SK-N-MC (cell line): Measurements from ENCODE around the gene PEPD.

Experiments used
- DNase-seq: peaks from one replicate; pipeline ENCODE4 v3.0.0-alpha.2; 2011; ENCODE audit warnings: low read depth, low spot score
- H3K27ac ChIP-seq: fragments of 200-600 bp; sonication (generic); 2 replicates; pipeline ENCODE4 v1.5.1; 2016; ENCODE audit warnings: mixed run types
- H3K36me3 ChIP-seq: fragments of 200-600 bp; sonication (generic); 2 replicates; pipeline ENCODE4 v1.6.1; 2017; ENCODE audit warnings: antibody characterized with exemption, low read length, mixed read lengths; ENCODE audit not compliant: insufficient read depth
- H3K4me3 ChIP-seq: fragments of 200-600 bp; sonication (generic); 2 replicates; pipeline ENCODE4 v1.5.1; 2016
- H3K9ac ChIP-seq: fragments of 200-600 bp; sonication (generic); 2 replicates; pipeline ENCODE4 v1.8.0; 2017; ENCODE audit warnings: mixed run types, mixed read lengths; ENCODE audit not compliant: insufficient read length
- H3K9me3 ChIP-seq: fragments of 200-600 bp; sonication (generic); 2 replicates; pipeline ENCODE4 v1.6.1; 2017; ENCODE audit warnings: low read depth, mild to moderate bottlenecking, antibody characterized with exemption, low read length, moderate library complexity, mixed read lengths
- EZH2 ChIP-seq: fragments of 200-600 bp; sonication (generic); IDR thresholded peaks from one replicate; pipeline ENCODE4 v1.6.1; 2017; ENCODE audit warnings: antibody characterized with exemption
- FOXP2 ChIP-seq: optimal IDR thresholded peaks from 2 replicates; pipeline ENCODE3; 2011; ENCODE audit warnings: mild to moderate bottlenecking, moderate library complexity; ENCODE audit not compliant: insufficient read depth; ENCODE audit errors: extremely low read length, control extremely low read depth
- POLR2AphosphoS5 ChIP-seq: IDR thresholded peaks from 2 replicates; pipeline ENCODE4 v1.6.1; 2012; ENCODE audit warnings: mild to moderate bottlenecking, low read depth, low read length, borderline replicate concordance

The PEPD gene

DNA sequence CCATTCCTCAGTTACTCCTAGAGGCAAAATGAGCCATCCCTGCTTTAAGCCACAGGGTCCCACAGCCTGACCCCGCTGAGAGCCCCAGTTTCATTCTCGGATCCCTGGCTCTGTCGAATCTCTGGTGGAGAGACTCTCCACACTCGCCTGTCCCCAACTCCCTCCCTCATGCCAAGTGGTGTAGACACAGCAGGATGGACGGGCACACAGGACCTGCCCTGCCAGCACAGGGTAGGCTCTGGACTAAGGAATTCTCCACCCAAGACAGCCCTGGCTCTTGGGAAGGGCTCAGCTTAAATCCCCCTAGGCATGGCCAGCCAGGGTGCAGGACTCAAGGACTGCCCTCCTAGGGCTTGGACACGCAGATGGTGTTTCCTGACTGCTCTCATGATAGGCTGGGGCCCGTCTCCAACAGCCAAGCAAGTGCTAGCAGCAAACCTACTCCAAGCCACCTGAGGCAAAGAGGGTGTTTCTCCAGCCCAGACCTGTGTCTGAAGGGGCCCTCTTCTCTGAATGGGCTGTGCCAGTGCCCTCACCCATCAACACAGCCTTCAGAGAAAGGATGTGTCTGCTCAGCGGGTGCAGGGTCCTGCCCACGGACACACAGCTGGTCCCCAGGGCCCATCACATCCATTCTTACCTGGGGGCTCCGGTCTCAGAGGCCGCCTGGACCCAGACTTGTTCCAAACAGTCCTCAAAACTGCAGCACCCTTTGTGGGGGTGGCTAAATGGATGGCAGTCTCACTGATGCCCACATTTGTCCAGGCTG, 65.3 kb downstream of the PEPD start:
- H3K9ac ChIP-seq, result no peak overlapping the region
- H3K36me3 ChIP-seq, result no peaks in the 10 kb centered on the region
- H3K4me3 ChIP-seq, result no peak overlapping the region
- no peak for TF ChIP-seq FOXP2
- no peak for TF ChIP-seq POLR2AphosphoS5
- TF ChIP-seq EZH2, result no peak
- H3K27ac ChIP-seq, result no peak overlapping the region
- no peak for DNase-seq
- H3K9me3 ChIP-seq, result no peaks in the 10 kb centered on the region

DNA sequence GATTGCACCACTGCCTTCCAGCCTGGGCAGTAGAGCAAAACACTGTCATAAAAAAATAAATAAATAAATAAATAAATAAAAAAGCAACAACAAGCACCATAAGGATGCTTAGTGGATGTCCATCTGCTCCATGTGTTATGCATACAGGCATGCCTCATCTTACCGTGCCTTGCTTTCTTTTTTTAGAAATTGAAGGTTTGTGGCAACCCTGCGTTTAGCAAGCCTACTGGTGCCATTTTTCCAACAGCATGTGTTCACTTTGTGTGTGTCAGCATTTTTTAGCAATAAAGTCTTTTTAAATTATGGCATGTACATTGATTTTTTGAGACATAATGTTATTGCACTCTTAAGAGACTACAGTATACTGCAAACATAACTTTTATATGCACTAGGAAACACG, 68.3 kb downstream of the PEPD start:
- DNase-seq, result no peak
- Histone ChIP-seq H3K36me3 (no peaks in the 10 kb centered on the region), H3K4me3 (no peak overlapping the region), H3K27ac (no peak overlapping the region), H3K9ac (no peak overlapping the region), H3K9me3 (no peaks in the 10 kb centered on the region)
- TF ChIP-seq EZH2 (no peak), FOXP2 (no peak), POLR2AphosphoS5 (no peak)

DNA sequence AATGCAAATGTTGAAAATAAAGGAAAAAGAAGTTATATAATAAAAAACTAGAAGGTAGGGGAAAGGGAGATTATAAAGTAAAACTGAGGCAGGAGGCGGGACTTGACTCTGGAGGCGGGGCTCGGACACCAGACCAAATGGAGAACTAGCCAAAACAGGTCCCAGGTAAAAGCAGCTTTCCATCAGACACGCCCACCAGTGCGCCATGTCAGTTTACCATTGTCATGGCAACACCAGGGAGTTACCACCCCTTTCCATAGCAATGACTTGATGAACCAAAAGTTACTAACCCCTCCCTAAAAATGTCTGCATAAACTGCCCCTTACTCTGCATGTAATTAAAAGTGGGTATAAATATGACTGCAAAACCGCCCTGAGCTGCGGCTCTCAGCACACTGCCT, 70.9 kb downstream of the PEPD start:
- no peaks in the 10 kb centered on the region for H3K9me3 ChIP-seq
- H3K36me3 ChIP-seq, result no peaks in the 10 kb centered on the region
- no peak overlapping the region for H3K9ac ChIP-seq
- TF ChIP-seq EZH2 (no peak), FOXP2 (no peak), POLR2AphosphoS5 (no peak)
- no peak overlapping the region for H3K4me3 ChIP-seq
- DNase-seq, result no peak
- no peak overlapping the region for H3K27ac ChIP-seq

DNA sequence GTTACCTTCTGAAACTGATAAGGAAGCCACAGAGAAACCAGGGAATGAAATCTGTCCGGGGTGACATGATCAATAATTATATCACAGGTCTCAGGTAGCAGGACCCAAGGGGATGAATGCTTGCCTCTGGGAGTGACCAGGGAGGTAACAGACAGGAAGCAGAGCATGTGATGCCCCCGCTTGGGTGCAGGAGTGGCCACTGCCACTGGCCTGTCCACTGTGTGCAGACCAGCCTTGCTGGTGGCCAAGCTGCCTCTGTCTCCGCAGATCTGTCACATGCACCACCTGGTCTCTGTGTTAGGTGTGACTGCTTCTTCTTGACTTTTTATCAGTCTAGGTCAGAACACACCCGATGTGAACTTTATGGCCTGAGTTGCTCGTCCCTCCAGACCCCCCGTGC, 71.8 kb downstream of the PEPD start:
- no peak for DNase-seq
- TF ChIP-seq EZH2 (no peak), FOXP2 (no peak), POLR2AphosphoS5 (no peak)
- no peaks in the 10 kb centered on the region for H3K9me3 ChIP-seq

DNA sequence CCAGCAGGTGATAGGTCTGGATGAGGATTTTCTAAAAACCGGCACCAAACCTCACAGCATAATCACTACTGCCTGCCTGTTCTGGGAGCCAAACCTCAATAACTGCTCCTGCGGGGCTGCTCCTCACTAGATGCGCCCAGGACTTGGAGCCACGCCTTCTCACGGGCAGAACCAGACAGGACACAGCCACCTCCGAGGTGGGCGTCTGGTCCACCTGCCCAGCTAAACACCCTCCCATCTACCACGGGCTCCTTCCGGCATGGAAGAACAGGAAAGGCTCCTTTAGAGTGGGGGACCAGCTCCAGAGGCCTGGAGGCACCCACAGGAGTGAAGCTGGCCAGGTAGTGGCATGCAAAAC, 73.5 kb downstream of the PEPD start:
- Histone ChIP-seq H3K9me3 (no peaks in the 10 kb centered on the region), H3K27ac (no peak overlapping the region), H3K4me3 (no peak overlapping the region), H3K36me3 (no peaks in the 10 kb centered on the region), H3K9ac (no peak overlapping the region)
- DNase-seq, result no peak
- no peak for TF ChIP-seq EZH2
- TF ChIP-seq FOXP2, result no peak
- TF ChIP-seq POLR2AphosphoS5, result no peak

More for the DNA sequence above, 71.8 kb downstream of the PEPD start:
- Histone ChIP-seq H3K36me3 (no peaks in the 10 kb centered on the region), H3K4me3 (no peak overlapping the region), H3K27ac (no peak overlapping the region), H3K9ac (no peak overlapping the region)

DNA sequence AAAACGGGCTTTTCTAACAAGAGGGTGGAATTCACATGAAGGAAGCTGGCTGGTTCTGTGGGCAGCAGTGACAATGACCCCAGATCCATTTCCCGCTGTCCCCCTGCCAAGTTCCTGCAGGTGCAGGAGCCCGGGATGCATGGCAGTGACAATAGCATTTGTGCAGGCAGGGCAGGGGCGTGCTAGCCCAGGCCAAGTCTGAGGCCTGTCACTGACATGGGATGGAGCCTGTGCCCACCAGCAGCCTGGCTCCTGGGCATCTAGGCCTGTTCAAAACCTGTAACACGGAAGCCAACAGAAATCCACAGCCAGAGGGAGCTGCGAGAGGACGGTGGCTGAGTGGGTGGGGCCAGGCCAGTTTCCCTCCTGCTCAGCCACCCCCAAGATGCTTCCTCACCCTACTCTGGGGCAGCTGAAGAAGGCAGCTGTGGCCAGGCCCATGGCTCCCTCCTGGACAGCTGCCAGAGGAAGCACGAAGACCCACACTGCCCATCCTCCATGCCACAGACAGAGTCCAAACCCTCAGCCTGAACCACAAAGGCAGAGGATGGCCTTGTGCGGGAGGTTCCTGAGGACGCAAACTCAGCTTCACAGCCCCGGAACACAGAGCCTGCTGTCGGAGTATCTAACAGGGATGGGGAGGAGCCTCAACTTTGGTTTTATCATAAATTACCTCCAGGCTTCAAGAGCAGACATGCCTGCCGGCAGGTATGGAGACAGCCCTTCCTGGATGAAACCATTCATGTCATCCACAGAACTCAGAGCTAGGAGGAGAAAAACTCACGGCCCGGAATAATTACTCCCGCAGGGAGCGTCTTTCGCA, 74.0 kb downstream of the PEPD start:
- Histone ChIP-seq H3K4me3 (no peak overlapping the region), H3K36me3 (no peaks in the 10 kb centered on the region), H3K9me3 (no peaks in the 10 kb centered on the region), H3K9ac (no peak overlapping the region), H3K27ac (no peak overlapping the region)
- TF ChIP-seq EZH2, result no peak
- TF ChIP-seq POLR2AphosphoS5, result no peak
- TF ChIP-seq FOXP2, result no peak
- no peak for DNase-seq

DNA sequence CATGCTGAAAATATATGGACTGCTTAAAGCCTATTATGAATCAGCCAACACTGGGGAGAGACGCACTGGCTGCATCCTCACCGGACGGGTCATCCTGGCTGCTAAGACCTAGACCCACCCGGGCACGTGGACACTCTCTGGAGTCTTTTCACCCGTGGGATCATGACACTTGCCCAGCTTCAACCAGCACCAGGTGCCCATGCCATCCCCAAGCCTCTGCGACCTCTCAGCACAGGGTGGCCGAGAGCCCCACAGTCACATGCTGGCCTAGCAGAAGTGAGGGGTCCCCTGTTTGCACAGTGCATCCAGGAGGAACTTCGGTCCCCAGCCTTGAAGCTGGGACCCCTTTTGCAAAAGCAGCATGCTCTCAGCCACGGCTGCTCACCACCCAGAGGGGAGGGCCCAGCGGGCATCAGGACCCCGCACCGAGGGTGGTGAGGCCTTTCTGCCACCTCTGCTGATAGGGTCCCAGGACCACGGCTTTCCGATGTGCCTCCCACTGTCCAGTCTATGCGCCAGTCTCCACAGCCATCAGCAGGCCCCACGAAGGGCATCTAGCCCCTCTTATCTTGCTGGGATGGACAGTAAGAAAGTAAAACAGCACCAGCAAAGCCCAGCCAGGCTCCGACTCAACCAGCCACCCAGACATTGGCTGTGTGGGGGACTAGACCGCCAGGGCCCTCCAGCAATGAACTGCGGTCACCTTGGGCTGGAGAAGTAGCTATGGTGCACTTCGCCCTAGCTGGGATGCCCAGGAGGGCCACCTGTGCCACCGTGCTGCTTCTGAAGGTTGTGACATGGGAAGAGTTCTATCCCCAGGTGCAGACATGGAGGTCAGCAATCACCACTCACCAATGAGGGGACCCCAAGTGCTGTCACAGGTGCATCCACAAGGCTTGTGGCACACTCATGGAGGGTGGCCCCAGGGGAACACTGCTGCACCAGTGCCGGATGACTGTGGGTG, 75.0 kb downstream of the PEPD start:
- TF ChIP-seq FOXP2 (no peak), EZH2 (no peak), POLR2AphosphoS5 (no peak)
- Histone ChIP-seq H3K9me3 (no peaks in the 10 kb centered on the region), H3K4me3 (no peak overlapping the region), H3K27ac (no peak overlapping the region), H3K9ac (no peak overlapping the region), H3K36me3 (no peaks in the 10 kb centered on the region)
- no peak for DNase-seq
